ENCODE measurements around the gene KCTD3.
A peak's percentile ranks its signal among the peaks of the same experiment; 100 is the strongest.

KCTD3 gene

GRCh38 chr1:215606564-215607168, 39.6 kb downstream of the KCTD3 start:
- peak; percentile 23 for DNase-seq (ENCODE audit: low read depth)

- DNase-seq (ENCODE audit: low read depth): no peak
These were observed 40.3 kb downstream of the KCTD3 start for GRCh38 chr1:215607412-215607811.

GRCh38 chr1:215608646-215609045, 41.5 kb downstream of the KCTD3 start:
- DNase-seq (ENCODE audit: low read depth): no peak

GRCh38 chr1:215612391-215612790, 45.3 kb downstream of the KCTD3 start:
- no peak for DNase-seq (ENCODE audit: low read depth)

- DNase-seq (ENCODE audit: low read depth): no peak
These were observed 50.9 kb downstream of the KCTD3 start for GRCh38 chr1:215617979-215618378.

GRCh38 chr1:215623162-215623561, 56.1 kb downstream of the KCTD3 start:
- DNase-seq (ENCODE audit: low read depth): peak; percentile 28

- no peak for DNase-seq (ENCODE audit: low read depth)
These were observed 58.8 kb downstream of the KCTD3 start for GRCh38 chr1:215625949-215626348.

- no peak for DNase-seq (ENCODE audit: low read depth)
These were observed 63.9 kb downstream of the KCTD3 start for GRCh38 chr1:215631040-215631439.

GRCh38 chr1:215631489-215631888, 64.4 kb downstream of the KCTD3 start:
- peak; percentile 43 for DNase-seq (ENCODE audit: low read depth)

GRCh38 chr1:215635827-215636226, 68.7 kb downstream of the KCTD3 start:
- DNase-seq (ENCODE audit: low read depth): no peak

GRCh38 chr1:215636258-215636965, 69.3 kb downstream of the KCTD3 start:
- DNase-seq (ENCODE audit: low read depth): peak; percentile 89

- peak; percentile 64 for DNase-seq (ENCODE audit: low read depth)
These were observed 70.0 kb downstream of the KCTD3 start for GRCh38 chr1:215637041-215637573.

- no peak for DNase-seq (ENCODE audit: low read depth)
These were observed 73.5 kb downstream of the KCTD3 start for GRCh38 chr1:215640429-215641148.

- no peak for DNase-seq (ENCODE audit: low read depth)
These were observed 76.7 kb downstream of the KCTD3 start for GRCh38 chr1:215643592-215644321.

- DNase-seq (ENCODE audit: low read depth): no peak
These were observed 78.1 kb downstream of the KCTD3 start for GRCh38 chr1:215645182-215645581.

- DNase-seq (ENCODE audit: low read depth): no peak
These were observed 78.8 kb downstream of the KCTD3 start for GRCh38 chr1:215645861-215646260.

- DNase-seq (ENCODE audit: low read depth): no peak
These were observed 80.6 kb downstream of the KCTD3 start for GRCh38 chr1:215647738-215648137.

GRCh38 chr1:215648957-215649356, 81.9 kb downstream of the KCTD3 start:
- DNase-seq (ENCODE audit: low read depth): no peak

GRCh38 chr1:215650446-215651149, 83.5 kb downstream of the KCTD3 start:
- DNase-seq (ENCODE audit: low read depth): no peak

- DNase-seq (ENCODE audit: low read depth): no peak
These were observed 84.8 kb downstream of the KCTD3 start for GRCh38 chr1:215651867-215652266.

GRCh38 chr1:215652371-215652770, 85.3 kb downstream of the KCTD3 start:
- no peak for DNase-seq (ENCODE audit: low read depth)

GRCh38 chr1:215657047-215657446, 89.9 kb downstream of the KCTD3 start:
- peak; percentile 1 for DNase-seq (ENCODE audit: low read depth)
